Esophagus (tissue), 2 donors: ENCODE data around the gene COL5A1. TPM values are rescaled to one million over a fixed set of nuclear protein-coding genes. Genes with fewer than 3 reads are reported as not detected.
A peak's percentile ranks its signal among the peaks of the same experiment; 100 is the strongest.
"Not testable (repeated sequence)": the region's sequence is repeated elsewhere in the genome, so short reads cannot be mapped to it uniquely, and the experiment has no call there.

Experiments
- H3K27ac ChIP-seq, 2 donors: one replicate each; pipeline ENCODE4 v1.5.1; 2013; ENCODE audit warnings: low read depth in 2 of 2, mild to moderate bottlenecking in 2 of 2, inconsistent platforms in 1 of 2, low read length in 1 of 2, moderate library complexity in 1 of 2
- H3K27me3 ChIP-seq, 2 donors: one replicate each; pipeline ENCODE4 v1.6.1; 2013; ENCODE audit warnings: low read length in 2 of 2, control low read depth in 1 of 2, mild to moderate bottlenecking in 1 of 2; ENCODE audit not compliant: insufficient read depth in 2 of 2, control insufficient read depth in 1 of 2
- H3K36me3 ChIP-seq, 2 donors: one replicate each; pipeline ENCODE4 v1.6.1; 2013; ENCODE audit warnings: low read length in 1 of 2; ENCODE audit not compliant: control insufficient read depth in 2 of 2, insufficient read depth in 2 of 2
- H3K4me1 ChIP-seq, 2 donors: one replicate each; pipeline ENCODE4 v1.6.1; 2013; ENCODE audit warnings: low read length in 1 of 2; ENCODE audit not compliant: control insufficient read depth in 2 of 2, insufficient read depth in 2 of 2
- H3K4me3 ChIP-seq, 2 donors: one replicate each; pipeline ENCODE4 v1.5.1; 2013; ENCODE audit warnings: low read length in 2 of 2, mild to moderate bottlenecking in 2 of 2, low read depth in 1 of 2, moderate library complexity in 1 of 2
- H3K9me3 ChIP-seq, 2 donors: one replicate each; pipeline ENCODE4 v1.6.1; 2013; ENCODE audit warnings: mild to moderate bottlenecking in 2 of 2, low read depth in 1 of 2, low read length in 1 of 2, moderate library complexity in 1 of 2; ENCODE audit not compliant: control insufficient read depth in 2 of 2, insufficient read depth in 1 of 2
- WGBS, 2 donors: extraction: QIAGEN DNeasy Blood & Tissue Kit; methylation state at CpG; one replicate each; pipeline ENCODE4 v1.1.7; 2013; 5-methylcytosine and 5-hydroxymethylcytosine counted together
- polyA plus RNA-seq, 2 donors: library from polyadenylated mRNA; stranded (reverse); fragments of 200-250 nt; gene quantifications; one replicate each; pipeline ENCODE4 v1.2.3, GENCODE V29; 2013
- donor health status: healthy with polysubstance abuse.
- donor health status: Bipolar disorder and iron deficiency.

Gene COL5A1
- polyA plus RNA-seq, 2 donors: 3.5 to 7.6 TPM

- no peaks in the 10 kb centered on the region for H3K27me3 ChIP-seq
- no peaks in the 10 kb centered on the region for H3K36me3 ChIP-seq
- peaks cover 0 to 11% of the 10 kb centered on the region in 2 donors for H3K4me1 ChIP-seq
- no peak overlapping the region for H3K4me3 ChIP-seq
- WGBS, 2 donors: 82 to 85% methylated on average over 22 of the region's 22 CpGs
- H3K9me3 ChIP-seq: no peaks in the 10 kb centered on the region
- H3K27ac ChIP-seq: no peak overlapping the region
These were observed 60.1 kb downstream of the COL5A1 start for GRCh38 chr9:134701581-134702259.

- H3K4me3 ChIP-seq: no peak overlapping the region
- H3K27me3 ChIP-seq: no peaks in the 10 kb centered on the region
- 54 to 69% methylated on average over 18 of the region's 18 CpGs for WGBS, 2 donors
- H3K4me1 ChIP-seq: peaks cover 0 to 14% of the 10 kb centered on the region in 2 donors
- no peaks in the 10 kb centered on the region for H3K36me3 ChIP-seq
- H3K9me3 ChIP-seq: no peaks in the 10 kb centered on the region
- H3K27ac ChIP-seq: no peak overlapping the region
These were observed 60.7 kb downstream of the COL5A1 start for GRCh38 chr9:134702291-134702690.

GRCh38 chr9:134703730-134704114, 62.1 kb downstream of the COL5A1 start:
- not testable (repeated sequence) for H3K9me3 ChIP-seq, H3K27ac ChIP-seq, H3K4me3 ChIP-seq, H3K36me3 ChIP-seq, H3K27me3 ChIP-seq
- 63 to 96% methylated on average over 7 to 11 of the region's 13 CpGs for WGBS, 2 donors
- peaks cover 0 to 14% of the 10 kb centered on the region in 2 donors for H3K4me1 ChIP-seq

- Histone ChIP-seq H3K9me3 (no peaks in the 10 kb centered on the region), H3K27me3 (no peaks in the 10 kb centered on the region), H3K27ac (no peak overlapping the region), H3K4me1 (peaks cover 2 to 14% of the 10 kb centered on the region in 2 donors), H3K36me3 (no peaks in the 10 kb centered on the region), H3K4me3 (no peak overlapping the region)
- WGBS, 2 donors: 48 to 66% methylated on average over 10 of the region's 10 CpGs
These were observed 62.9 kb downstream of the COL5A1 start for GRCh38 chr9:134704498-134704897.

DNA sequence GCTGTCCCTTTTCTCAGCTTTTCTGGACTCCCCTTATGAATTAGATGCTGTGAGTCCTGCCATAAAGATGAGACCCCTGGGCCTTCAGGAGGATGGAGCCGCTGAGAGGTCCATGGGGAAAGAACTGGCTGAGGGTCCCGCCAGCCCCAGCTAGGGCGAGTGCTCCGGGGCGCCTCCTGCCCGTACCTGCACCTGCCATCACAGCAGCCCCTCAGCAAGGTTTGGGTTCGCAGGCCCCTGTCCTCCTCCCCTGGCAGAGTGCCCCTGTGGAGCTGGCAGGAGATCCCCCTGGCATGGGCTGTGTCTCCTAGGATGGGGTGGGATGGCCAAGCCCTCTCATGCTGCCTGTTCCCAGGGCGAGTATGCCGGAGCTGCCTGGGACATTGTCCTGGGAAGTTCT, 64.2 kb downstream of the COL5A1 start:
- 79 to 81% methylated on average over 9 of the region's 9 CpGs for WGBS, 2 donors
- H3K9me3 ChIP-seq: no peaks in the 10 kb centered on the region
- H3K36me3 ChIP-seq: no peaks in the 10 kb centered on the region
- H3K27ac ChIP-seq: peak overlapping the region in 1 of 2 donors; percentile 29
- no peaks in the 10 kb centered on the region for H3K27me3 ChIP-seq
- peaks cover 8 to 15% of the 10 kb centered on the region in 2 donors for H3K4me1 ChIP-seq
- H3K4me3 ChIP-seq: no peak overlapping the region

DNA sequence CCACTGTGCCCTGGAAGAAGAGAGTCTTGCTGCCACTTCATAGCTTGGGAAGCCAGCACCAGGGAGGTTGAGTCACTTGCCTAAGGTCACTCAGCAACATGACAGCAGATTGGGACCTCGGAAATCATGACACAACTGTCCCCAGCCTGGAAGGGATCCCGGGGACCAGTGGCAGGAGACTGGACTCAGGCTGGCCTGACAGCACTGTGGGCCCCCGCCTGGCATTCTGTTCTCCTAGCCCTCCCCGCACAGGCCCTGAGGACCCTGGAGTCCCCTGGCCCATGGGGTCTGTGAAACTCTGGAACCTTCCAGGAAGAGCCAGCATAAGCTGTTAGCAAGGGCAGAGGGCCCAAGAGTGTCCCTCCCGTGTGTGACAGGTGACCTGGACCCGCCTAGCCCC, 64.9 kb downstream of the COL5A1 start:
- WGBS, 2 donors: 75 to 80% methylated on average over 6 of the region's 6 CpGs
- no peaks in the 10 kb centered on the region for H3K36me3 ChIP-seq
- H3K27ac ChIP-seq: peak overlapping the region; percentile 70 to 80
- H3K9me3 ChIP-seq: no peaks in the 10 kb centered on the region
- H3K27me3 ChIP-seq: no peaks in the 10 kb centered on the region
- H3K4me3 ChIP-seq: no peak overlapping the region
- H3K4me1 ChIP-seq: peaks cover 8 to 11% of the 10 kb centered on the region in 2 donors

DNA sequence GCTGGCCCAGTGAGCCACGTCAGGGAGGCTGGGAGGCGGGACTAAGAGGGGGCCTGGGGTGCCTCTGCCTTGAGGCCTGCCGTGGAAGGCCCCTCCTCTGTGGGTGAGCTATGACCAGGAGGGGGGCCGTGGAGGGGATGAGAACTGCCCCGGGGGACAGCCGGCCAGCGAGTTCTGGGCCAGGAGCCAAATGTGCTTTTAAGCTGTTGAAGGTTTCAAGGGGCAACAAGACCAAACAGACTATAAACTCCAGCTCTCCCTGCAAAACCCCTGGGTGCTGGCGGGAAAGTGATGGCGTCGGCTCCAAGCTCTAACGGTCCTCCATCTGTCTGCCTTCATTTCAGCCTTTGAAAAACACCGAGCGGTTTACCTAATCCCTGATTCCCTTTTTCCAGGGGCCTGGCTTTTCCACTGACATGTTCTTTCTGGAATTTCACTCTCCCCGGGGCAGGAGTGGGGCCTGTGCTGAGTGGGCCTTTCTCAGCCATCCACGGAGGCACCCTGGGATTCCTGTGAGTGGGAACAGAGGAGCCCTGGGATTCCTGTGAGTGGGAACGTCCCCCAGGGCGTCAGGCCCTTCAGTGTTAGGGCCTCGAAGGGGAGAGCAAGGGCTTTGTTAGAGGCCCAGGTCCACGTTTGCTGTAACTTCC, 65.6 kb downstream of the COL5A1 start:
- no peaks in the 10 kb centered on the region for H3K9me3 ChIP-seq
- 29 to 45% methylated on average over 19 of the region's 19 CpGs for WGBS, 2 donors

GRCh38 chr9:134707731-134708671, 66.4 kb downstream of the COL5A1 start:
- Histone ChIP-seq H3K36me3 (no peaks in the 10 kb centered on the region), H3K9me3 (no peaks in the 10 kb centered on the region), H3K27me3 (no peaks in the 10 kb centered on the region), H3K27ac (peak overlapping the region; percentile 66 to 80), H3K4me3 (no peak overlapping the region), H3K4me1 (peaks cover 10 to 12% of the 10 kb centered on the region in 2 donors)
- WGBS, 2 donors: 75 to 79% methylated on average over 32 of the region's 32 CpGs

More for the DNA sequence above, 65.6 kb downstream of the COL5A1 start:
- H3K4me1 ChIP-seq: peaks cover 8 to 11% of the 10 kb centered on the region in 2 donors
- no peaks in the 10 kb centered on the region for H3K27me3 ChIP-seq
- peak overlapping the region; percentile 70 to 80 for H3K27ac ChIP-seq
- no peak overlapping the region for H3K4me3 ChIP-seq
- no peaks in the 10 kb centered on the region for H3K36me3 ChIP-seq

- Histone ChIP-seq H3K4me1 (peaks cover 7 to 12% of the 10 kb centered on the region in 2 donors), H3K27ac (peak overlapping the region; percentile 6 to 50), H3K27me3 (no peaks in the 10 kb centered on the region), H3K4me3 (no peak overlapping the region), H3K36me3 (no peaks in the 10 kb centered on the region), H3K9me3 (no peaks in the 10 kb centered on the region)
- 62% methylated on average over 11 of the region's 11 CpGs for WGBS, 2 donors
These were observed 67.1 kb downstream of the COL5A1 start for GRCh38 chr9:134708672-134709038.
